PC-3 (cell line): ENCODE data around the gene ALKBH2.

ENCODE experiments used
- EZH2 ChIP-seq: fragments of 300-600 bp; sonication (generic); IDR thresholded peaks from one replicate; pipeline ENCODE4 v1.6.1; 2017; ENCODE audit warnings: antibody characterized with exemption, mild to moderate bottlenecking, low read length; ENCODE audit not compliant: unreplicated experiment
- EZH2phosphoT487 ChIP-seq: fragments of 300-600 bp; sonication (generic); IDR thresholded peaks from 2 replicates; pipeline ENCODE4 v1.6.1; 2018; ENCODE audit warnings: mild to moderate bottlenecking, antibody characterized with exemption, low read length, borderline replicate concordance
- TF ChIP-seq, protein P1 (sequence below): fragments of 300-600 bp; sonication (generic); conservative IDR thresholded peaks from 2 replicates; pipeline ENCODE4 v1.5.1; 2017; ENCODE audit warnings: antibody characterized with exemption, low read depth, mild to moderate bottlenecking, low read length

DNA sequence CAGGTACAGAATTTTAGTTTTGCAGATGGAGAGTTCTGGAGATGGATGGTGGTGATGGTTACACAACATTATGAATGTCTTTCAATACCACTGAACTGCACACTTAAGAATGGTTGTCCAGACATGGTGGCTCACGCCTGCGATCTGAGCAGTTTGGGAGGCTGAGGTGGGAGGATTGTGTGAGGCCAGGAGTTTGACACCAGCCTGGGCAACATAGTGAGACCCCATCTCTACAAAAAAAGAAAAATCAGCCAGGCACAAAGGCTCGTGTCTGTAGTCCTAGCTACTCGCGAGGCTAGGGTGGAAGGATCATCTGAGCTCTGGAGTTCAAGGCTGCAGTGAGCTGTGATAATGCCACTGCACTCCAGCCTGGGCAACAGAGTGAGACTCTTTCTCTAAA is 49.0 kb downstream of the ALKBH2 start:
- TF ChIP-seq, protein P1, sequence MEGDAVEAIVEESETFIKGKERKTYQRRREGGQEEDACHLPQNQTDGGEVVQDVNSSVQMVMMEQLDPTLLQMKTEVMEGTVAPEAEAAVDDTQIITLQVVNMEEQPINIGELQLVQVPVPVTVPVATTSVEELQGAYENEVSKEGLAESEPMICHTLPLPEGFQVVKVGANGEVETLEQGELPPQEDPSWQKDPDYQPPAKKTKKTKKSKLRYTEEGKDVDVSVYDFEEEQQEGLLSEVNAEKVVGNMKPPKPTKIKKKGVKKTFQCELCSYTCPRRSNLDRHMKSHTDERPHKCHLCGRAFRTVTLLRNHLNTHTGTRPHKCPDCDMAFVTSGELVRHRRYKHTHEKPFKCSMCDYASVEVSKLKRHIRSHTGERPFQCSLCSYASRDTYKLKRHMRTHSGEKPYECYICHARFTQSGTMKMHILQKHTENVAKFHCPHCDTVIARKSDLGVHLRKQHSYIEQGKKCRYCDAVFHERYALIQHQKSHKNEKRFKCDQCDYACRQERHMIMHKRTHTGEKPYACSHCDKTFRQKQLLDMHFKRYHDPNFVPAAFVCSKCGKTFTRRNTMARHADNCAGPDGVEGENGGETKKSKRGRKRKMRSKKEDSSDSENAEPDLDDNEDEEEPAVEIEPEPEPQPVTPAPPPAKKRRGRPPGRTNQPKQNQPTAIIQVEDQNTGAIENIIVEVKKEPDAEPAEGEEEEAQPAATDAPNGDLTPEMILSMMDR = no peak
- TF ChIP-seq EZH2phosphoT487 (no peak), EZH2 (no peak)
